H1 (cell line): ENCODE results near the gene RAB11B. TPM values are rescaled to one million over a fixed set of nuclear protein-coding genes. Genes with fewer than 3 reads are reported as not detected.

Experiments used
- CHD7 ChIP-seq: fragments of 300-600 bp; sonication (generic); IDR thresholded peaks from 2 replicates; pipeline ENCODE4 v1.7.1; 2012; ENCODE audit warnings: low read length, moderate library complexity, mild to moderate bottlenecking, inconsistent platforms; ENCODE audit not compliant: insufficient replicate concordance
- CTBP2 ChIP-seq: IDR thresholded peaks from 2 replicates; pipeline ENCODE4 v1.7.0; 2011; ENCODE audit warnings: borderline replicate concordance, mild to moderate bottlenecking, moderate library complexity, mixed read lengths, low read length; ENCODE audit not compliant: insufficient read depth, insufficient read length
- E2F6 ChIP-seq: IDR thresholded peaks from 2 replicates; pipeline ENCODE4 v1.6.1; 2012; ENCODE audit warnings: inconsistent platforms
- GABPA ChIP-seq: IDR thresholded peaks from 2 replicates; pipeline ENCODE4 v1.6.1; 2011; ENCODE audit warnings: mild to moderate bottlenecking, low read length, moderate library complexity, borderline replicate concordance; ENCODE audit not compliant: insufficient read depth
- HDAC2 ChIP-seq, 2 experiments: fragments of 300-600 bp in 1 of 2; sonication (generic) in 1 of 2; IDR thresholded peaks; 2 replicates each; pipeline ENCODE4 v1.6.1; 2011 to 2012; ENCODE audit warnings: low read depth in 2 of 2, low read length in 2 of 2, mild to moderate bottlenecking in 2 of 2, moderate library complexity in 2 of 2, borderline replicate concordance in 1 of 2, inconsistent platforms in 1 of 2
- JUND ChIP-seq: IDR thresholded peaks from 2 replicates; pipeline ENCODE4 v1.6.1; 2011; ENCODE audit warnings: mild to moderate bottlenecking, improper control_type of control experiment, low read length
- MAX ChIP-seq: IDR thresholded peaks from 2 replicates; pipeline ENCODE4 v1.6.1; 2012; ENCODE audit warnings: inconsistent platforms
- SIN3A ChIP-seq, 2 experiments: IDR thresholded peaks in 1 of 2; conservative IDR thresholded peaks in 1 of 2; 2 replicates each; pipeline ENCODE4 v1.6.1; 2011 to 2012; ENCODE audit warnings: low read length in 2 of 2, improper control_type of control experiment in 1 of 2, low read depth in 1 of 2, mild to moderate bottlenecking in 1 of 2
- SIRT6 ChIP-seq: IDR thresholded peaks from one replicate; pipeline ENCODE4 v1.7.1; 2012; ENCODE audit warnings: low read length, inconsistent platforms
- YY1 ChIP-seq: IDR thresholded peaks from 2 replicates; pipeline ENCODE4 v1.6.1; 2011; ENCODE audit warnings: low read depth, mild to moderate bottlenecking, low read length
- polyA plus RNA-seq, 7 experiments: library from polyadenylated mRNA; depleted of rRNA in 3 of 7; stranded (reverse) in 5 of 7; unstranded in 2 of 7; fragments of >200 nt in 5 of 7; fragments of 200-250 nt in 2 of 7; gene quantifications; 1 replicate in 5 of 7; 2 replicates in 1 of 7; 4 replicates in 1 of 7; pipeline versions ENCODE4 v1.2.1 to v1.2.3, GENCODE V29; 2011 to 2013; ENCODE audit warnings: missing spikeins in 2 of 7, mixed read lengths in 2 of 7
- total RNA-seq: library from RNA; stranded (reverse); fragmentation: NEBNext Ultra II Directional; extraction: Animal tissue kit (Norgen Biotek cat#: 25700); gene quantifications from 2 replicates; pipeline ENCODE4 v1.2.1, GENCODE V29; 2021

The RAB11B gene
- total and polyA plus RNA-seq, 2 of the 8 experiments (the other 6 are each of a cell fraction or from before 2014, with no cell fraction given): 50.2 to 85.8 TPM

GRCh38 chr19:8416796-8417195 is 26.6 kb downstream of the RAB11B start (continued):
- TF ChIP-seq CHD7 (no peak), YY1 (no peak), E2F6 (no peak), JUND (no peak), SIRT6 (no peak), MAX (no peak), GABPA (no peak), CTBP2 (no peak), SIN3A (conservative IDR thresholded peaks at IDR 0.05 in 1 of 2, IDR thresholded peaks at IDR 0.05 in 1 of 2; ENCODE audit: low read depth in 1 of 2, low read length in 2 of 2) (no peak), HDAC2 (IDR thresholded peaks at IDR 0.05; ENCODE audit: borderline replicate concordance in 1 of 2, low read depth in 2 of 2, low read length in 2 of 2) (no peak)
